Smooth muscle cell of bladder (primary cell): ENCODE data around the gene PDE4B. TPM values are rescaled to one million over a fixed set of nuclear protein-coding genes. Genes with fewer than 3 reads are reported as not detected.

ENCODE experiments used
- total RNA-seq: library from RNA; depleted of rRNA; stranded (reverse); fragments of >200 nt; gene quantifications from 2 replicates; pipeline ENCODE4 v1.2.3, GENCODE V29; 2014

PDE4B gene
- 28.7 and 36.4 TPM in 2 replicates for total RNA-seq

GRCh38 chr1:65792669-65793358 lies at the start of gene PDE4B:
TSS of gene PDE4B (plus strand) at chr1:65792895.

